IMR-90 (cell line): ENCODE data around the gene BLZF1. TPM values are rescaled to one million over a fixed set of nuclear protein-coding genes. Genes with fewer than 3 reads are reported as not detected.

ENCODE experiments used
- ATAC-seq: fragments of 200-7000 bp; cut with Tn5 transposase; 2 replicates; pipeline ENCODE4 v1.9.1; 2020; ENCODE audit warnings: low read depth, mild to moderate bottlenecking, moderate library complexity
- BruUV-seq: library from RNA; stranded (reverse); fragments of 400-500 nt; replicated peaks from 2 replicates; lab custom pipeline; 2021; lab: Mats Ljungman, UMichigan
- CTCF ChIA-PET: fragments of 300-600 bp; formaldehyde crosslinking; extraction: SDS; loops from one replicate; lab custom pipeline; 2021; ENCODE audit warnings: antibody characterized with exemption; lab: Yijun Ruan, JAX
- POLR2A ChIA-PET: fragments of 300-600 bp; sonication (Branson Sonifier 250); formaldehyde crosslinking; loops from one replicate; lab custom pipeline; 2022; ENCODE audit warnings: antibody characterized with exemption; ENCODE audit not compliant: unreplicated experiment; lab: Charles Lee
- DNase-seq: peaks from one replicate; pipeline ENCODE4 v3.0.0; 2013
- H2AFZ ChIP-seq: replicated peaks from 2 replicates; pipeline ENCODE3; 2013; ENCODE audit warnings: low read length, mild to moderate bottlenecking; ENCODE audit not compliant: poor library complexity
- H2AK5ac ChIP-seq: 2 replicates; pipeline ENCODE4 v1.6.1; 2013; ENCODE audit warnings: low read depth, low read length, inconsistent platforms
- H2AK9ac ChIP-seq: replicated peaks from 2 replicates; pipeline ENCODE3; 2013; ENCODE audit warnings: mild to moderate bottlenecking, low read depth, low read length, moderate library complexity; ENCODE audit not compliant: poor library complexity
- H2BK120ac ChIP-seq: 2 replicates; pipeline ENCODE4 v1.6.1; 2013; ENCODE audit warnings: low read depth, low read length, inconsistent platforms
- H2BK15ac ChIP-seq: 3 replicates; pipeline ENCODE4 v1.6.1; 2013; ENCODE audit warnings: low read depth, low read length, inconsistent platforms
- H2BK20ac ChIP-seq: 2 replicates; pipeline ENCODE4 v1.6.1; 2013; ENCODE audit warnings: low read depth, mild to moderate bottlenecking, inconsistent platforms, low read length, moderate library complexity
- H2BK5ac ChIP-seq: 2 replicates; pipeline ENCODE4 v1.6.1; 2013; ENCODE audit warnings: mild to moderate bottlenecking, low read depth, low read length, inconsistent platforms; ENCODE audit not compliant: poor library complexity, severe bottlenecking
- H3K14ac ChIP-seq: replicated peaks from 2 replicates; pipeline ENCODE4 v1.6.1; 2013; ENCODE audit warnings: low read depth, low read length, inconsistent platforms
- H3K18ac ChIP-seq: 2 replicates; pipeline ENCODE4 v1.6.1; 2013; ENCODE audit warnings: low read depth, low read length, control low read depth
- H3K23ac ChIP-seq: 2 replicates; pipeline ENCODE4 v1.6.1; 2013; ENCODE audit warnings: low read depth, low read length, inconsistent platforms
- H3K27ac ChIP-seq: 2 replicates; pipeline ENCODE4 v1.5.1; 2013; ENCODE audit warnings: mild to moderate bottlenecking, control low read depth, low read length; ENCODE audit not compliant: insufficient read depth
- H3K27me3 ChIP-seq: 2 replicates; pipeline ENCODE4 v1.6.1; 2013; ENCODE audit warnings: low read length; ENCODE audit not compliant: control insufficient read depth, insufficient read depth
- H3K36me3 ChIP-seq: 2 replicates; pipeline ENCODE4 v1.6.1; 2013; ENCODE audit warnings: low read length, mixed read lengths; ENCODE audit not compliant: control insufficient read depth, insufficient read depth
- H3K4ac ChIP-seq: 2 replicates; pipeline ENCODE4 v1.6.1; 2013; ENCODE audit warnings: low read depth, low read length, inconsistent platforms
- H3K4me1 ChIP-seq: 2 replicates; pipeline ENCODE4 v1.6.1; 2013; ENCODE audit warnings: low read length, mixed read lengths; ENCODE audit not compliant: control insufficient read depth, insufficient read depth
- H3K4me2 ChIP-seq: 2 replicates; pipeline ENCODE4 v1.6.1; 2013; ENCODE audit warnings: low read depth, mild to moderate bottlenecking, control low read depth, low read length, moderate library complexity
- H3K4me3 ChIP-seq: 2 replicates; pipeline ENCODE4 v1.5.1; 2013; ENCODE audit warnings: low read depth, mild to moderate bottlenecking, control low read depth, low read length, moderate library complexity; ENCODE audit not compliant: insufficient read depth
- H3K56ac ChIP-seq: 2 replicates; pipeline ENCODE4 v1.6.1; 2013; ENCODE audit warnings: low read length, inconsistent platforms; ENCODE audit not compliant: insufficient read depth; ENCODE audit errors: extremely low read depth
- H3K79me1 ChIP-seq, 2 experiments: 2 replicates each; pipeline ENCODE4 v1.6.1; 2013; ENCODE audit warnings: low read length in 2 of 2, inconsistent platforms in 1 of 2, low read depth in 1 of 2
- H3K9ac ChIP-seq: 2 replicates; pipeline ENCODE4 v1.6.1; 2013; ENCODE audit warnings: low read depth, low read length, control low read depth
- H3K9me1 ChIP-seq: 2 replicates; pipeline ENCODE4 v1.6.1; 2013; ENCODE audit warnings: low read length, inconsistent platforms; ENCODE audit not compliant: insufficient read depth
- H3K9me3 ChIP-seq: 2 replicates; pipeline ENCODE4 v1.6.1; 2013; ENCODE audit warnings: low read length; ENCODE audit not compliant: control insufficient read depth, insufficient read depth
- H4K20me1 ChIP-seq: 2 replicates; pipeline ENCODE4 v1.6.1; 2013; ENCODE audit warnings: low read length, inconsistent platforms; ENCODE audit not compliant: insufficient read depth
- H4K5ac ChIP-seq: 2 replicates; pipeline ENCODE4 v1.6.1; 2013; ENCODE audit warnings: mild to moderate bottlenecking, low read depth, low read length, control low read depth
- H4K8ac ChIP-seq, 2 experiments: 2 replicates each; pipeline ENCODE4 v1.6.1; 2013; ENCODE audit warnings: low read depth in 2 of 2, low read length in 2 of 2, control low read depth in 1 of 2, inconsistent platforms in 1 of 2
- H4K91ac ChIP-seq: 2 replicates; pipeline ENCODE4 v1.6.1; 2013; ENCODE audit warnings: low read depth, low read length, inconsistent platforms; ENCODE audit not compliant: insufficient read depth
- BHLHE40 ChIP-seq: fragments of 150-350 bp; IDR thresholded peaks from 2 replicates; pipeline ENCODE4 v1.6.1; 2016; ENCODE audit warnings: mild to moderate bottlenecking, low read depth, low read length
- CEBPB ChIP-seq: IDR thresholded peaks from 2 replicates; pipeline ENCODE4 v1.6.1; 2012; ENCODE audit warnings: low read depth, low read length, improper control_type of control experiment
- CHD1 ChIP-seq: IDR thresholded peaks from 2 replicates; pipeline ENCODE4 v1.6.1; 2012; ENCODE audit warnings: low read depth, low read length, improper control_type of control experiment
- CTCF ChIP-seq: conservative IDR thresholded peaks from 2 replicates; pipeline ENCODE4 v1.5.1; 2012; ENCODE audit warnings: mild to moderate bottlenecking, low read depth, low read length, improper control_type of control experiment
- FOS ChIP-seq: fragments of 150-350 bp; IDR thresholded peaks from 2 replicates; pipeline ENCODE4 v1.6.1; 2016; ENCODE audit warnings: low read depth, low read length
- MAFK ChIP-seq: IDR thresholded peaks from 2 replicates; pipeline ENCODE4 v1.6.1; 2012; ENCODE audit warnings: low read depth, low read length, improper control_type of control experiment
- MAZ ChIP-seq: IDR thresholded peaks from 2 replicates; pipeline ENCODE4 v1.6.1; 2012; ENCODE audit warnings: low read depth, mild to moderate bottlenecking, low read length, improper control_type of control experiment, moderate library complexity, borderline replicate concordance
- MXI1 ChIP-seq: IDR thresholded peaks from 2 replicates; pipeline ENCODE4 v1.6.1; 2012; ENCODE audit warnings: low read depth, mild to moderate bottlenecking, low read length, moderate library complexity, borderline replicate concordance
- NFE2L2 ChIP-seq: fragments of 150-350 bp; IDR thresholded peaks from 2 replicates; pipeline ENCODE4 v1.6.1; 2016; ENCODE audit warnings: low read depth, mild to moderate bottlenecking, low read length
- POLR2A ChIP-seq: IDR thresholded peaks from 2 replicates; pipeline ENCODE4 v1.6.1; 2012; ENCODE audit warnings: mild to moderate bottlenecking, low read depth, low read length
- RAD21 ChIP-seq: IDR thresholded peaks from 2 replicates; pipeline ENCODE4 v1.6.1; 2012; ENCODE audit warnings: low read length, improper control_type of control experiment
- RCOR1 ChIP-seq: IDR thresholded peaks from 2 replicates; pipeline ENCODE4 v1.6.1; 2012; ENCODE audit warnings: mild to moderate bottlenecking, low read length, improper control_type of control experiment; ENCODE audit not compliant: insufficient replicate concordance
- RFX5 ChIP-seq: IDR thresholded peaks from 2 replicates; pipeline ENCODE4 v1.8.0; 2012; ENCODE audit warnings: low read depth, mild to moderate bottlenecking, low read length, moderate library complexity
- SMC3 ChIP-seq: fragments of 150-350 bp; IDR thresholded peaks from 2 replicates; pipeline ENCODE4 v1.6.1; 2016; ENCODE audit warnings: low read depth, mild to moderate bottlenecking, antibody characterized with exemption, low read length, moderate library complexity
- WGBS, 2 experiments: methylation state at CpG; one replicate each; pipeline versions ENCODE4 v1.1.5 to v1.1.7; 2013; ENCODE audit warnings: missing lambda C conversion rate in 2 of 2; ENCODE audit not compliant: insufficient read length in 1 of 2; ENCODE audit errors: extremely low coverage in 2 of 2; 5-methylcytosine and 5-hydroxymethylcytosine counted together
- dilution Hi-C: fragments of 300-500 bp; cut with HindIII; formaldehyde crosslinking; loops from one replicate; pipeline ENCODE4 v1.14.3; 2018; ENCODE audit warnings: low sequenced_read_pairs; ENCODE audit not compliant: unreplicated experiment
- in situ Hi-C: fragments of 300-500 bp; cut with MboI; formaldehyde crosslinking; loops from 3 replicates; pipeline ENCODE4 v1.14.3; 2019; ENCODE audit warnings: low sequenced_read_pairs, inconsistent platforms, mixed read lengths
- intact Hi-C: fragments of 100-400 bp; cut with micrococcal nuclease; formaldehyde crosslinking; loops from 2 replicates; pipeline ENCODE4 v1.10.0; 2022
- polyA plus RNA-seq, 3 experiments: library from polyadenylated mRNA; depleted of rRNA; stranded (reverse); fragments of >200 nt; gene quantifications; 2 replicates each; pipeline ENCODE4 v1.2.3, GENCODE V29; 2012; ENCODE audit warnings: low replicate concordance in 1 of 3
- total RNA-seq: library from RNA; depleted of rRNA; stranded (reverse); fragments of >200 nt; gene quantifications from 2 replicates; pipeline ENCODE4 v1.2.3, GENCODE V29; 2012
- TF ChIP-seq, protein P1 (sequence below): fragments of 150-350 bp; IDR thresholded peaks from 2 replicates; pipeline ENCODE4 v1.6.1; 2017; ENCODE audit warnings: mild to moderate bottlenecking, antibody characterized with exemption, low read length, low read depth
- TF ChIP-seq, protein P2 (sequence below): fragments of 150-350 bp; IDR thresholded peaks from 2 replicates; pipeline ENCODE4 v1.6.1; 2016; ENCODE audit warnings: low read depth, mild to moderate bottlenecking, low read length, moderate library complexity, borderline replicate concordance

The BLZF1 gene
- total and polyA plus RNA-seq, 2 of the 4 experiments (the other 2 are of a cell fraction) = 14.2 to 24.2 TPM

DNA sequence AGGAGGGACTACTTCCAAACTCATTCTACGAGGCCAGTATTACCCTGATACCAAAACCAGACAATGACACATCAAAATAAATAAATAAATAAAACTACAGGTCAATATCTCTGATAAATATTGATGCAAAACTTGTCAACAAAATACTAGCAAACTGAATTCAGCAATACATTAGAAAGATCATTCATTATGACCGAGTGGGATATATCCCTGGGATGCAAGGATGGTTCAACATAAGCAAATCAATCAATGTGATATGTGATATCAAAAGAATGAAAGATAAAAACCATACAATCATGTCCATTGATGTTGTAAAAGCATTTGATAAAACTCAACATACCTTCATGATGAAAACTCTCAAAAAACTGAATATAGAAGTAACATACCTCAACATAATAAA, 37.1 kb upstream of the BLZF1 start:
- no CpG with 5 or more reads among the region's 2 CpGs for WGBS, 2 experiments
- Histone ChIP-seq H2AK9ac (no peak overlapping the region), H3K4me1 (no peaks in the 10 kb centered on the region), H2BK5ac (no peak overlapping the region), H3K4me2 (no peak overlapping the region), H3K9me1 (no peaks in the 10 kb centered on the region), H3K56ac (no peak overlapping the region), H2BK20ac (no peak overlapping the region), H4K20me1 (no peaks in the 10 kb centered on the region), H4K8ac (no peak overlapping the region), H3K27me3 (no peaks in the 10 kb centered on the region), H3K23ac (no peak overlapping the region), H3K4me3 (no peak overlapping the region), H3K27ac (no peak overlapping the region), H4K5ac (no peak overlapping the region), H3K9me3 (no peaks in the 10 kb centered on the region), H3K18ac (no peak overlapping the region), H2BK15ac (no peak overlapping the region), H3K4ac (no peak overlapping the region), H3K36me3 (0 out of 2 replicates have a peak, but pooled peaks cover 1% of the 10 kb centered on the region), H3K14ac (no peak overlapping the region), H3K9ac (no peak overlapping the region), H2AFZ (no peak overlapping the region), H2AK5ac (no peak overlapping the region), H4K91ac (no peak overlapping the region), H2BK120ac (no peak overlapping the region), H3K79me1 (peaks cover 6 to 7% of the 10 kb centered on the region in 2 experiments; a peak in 3 of 4 replicates)
- no TSS peak for BruUV-seq
- no peak for ATAC-seq
- no peak for DNase-seq
- in situ Hi-C loops = no loop called here
- no peak for TF ChIP-seq CEBPB
- TF ChIP-seq, protein P1, sequence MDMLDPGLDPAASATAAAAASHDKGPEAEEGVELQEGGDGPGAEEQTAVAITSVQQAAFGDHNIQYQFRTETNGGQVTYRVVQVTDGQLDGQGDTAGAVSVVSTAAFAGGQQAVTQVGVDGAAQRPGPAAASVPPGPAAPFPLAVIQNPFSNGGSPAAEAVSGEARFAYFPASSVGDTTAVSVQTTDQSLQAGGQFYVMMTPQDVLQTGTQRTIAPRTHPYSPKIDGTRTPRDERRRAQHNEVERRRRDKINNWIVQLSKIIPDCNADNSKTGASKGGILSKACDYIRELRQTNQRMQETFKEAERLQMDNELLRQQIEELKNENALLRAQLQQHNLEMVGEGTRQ = no peak
- no peak for TF ChIP-seq CTCF
- TF ChIP-seq CHD1 = no peak
- no peak for TF ChIP-seq MAFK
- TF ChIP-seq BHLHE40 = no peak
- TF ChIP-seq RCOR1 = no peak
- no peak for TF ChIP-seq NFE2L2
- TF ChIP-seq POLR2A = no peak
- no peak for TF ChIP-seq FOS
- no peak for TF ChIP-seq SMC3
- TF ChIP-seq, protein P2, sequence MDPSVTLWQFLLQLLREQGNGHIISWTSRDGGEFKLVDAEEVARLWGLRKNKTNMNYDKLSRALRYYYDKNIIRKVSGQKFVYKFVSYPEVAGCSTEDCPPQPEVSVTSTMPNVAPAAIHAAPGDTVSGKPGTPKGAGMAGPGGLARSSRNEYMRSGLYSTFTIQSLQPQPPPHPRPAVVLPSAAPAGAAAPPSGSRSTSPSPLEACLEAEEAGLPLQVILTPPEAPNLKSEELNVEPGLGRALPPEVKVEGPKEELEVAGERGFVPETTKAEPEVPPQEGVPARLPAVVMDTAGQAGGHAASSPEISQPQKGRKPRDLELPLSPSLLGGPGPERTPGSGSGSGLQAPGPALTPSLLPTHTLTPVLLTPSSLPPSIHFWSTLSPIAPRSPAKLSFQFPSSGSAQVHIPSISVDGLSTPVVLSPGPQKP = no peak
- no peak for TF ChIP-seq RFX5
- TF ChIP-seq MAZ = no peak
- TF ChIP-seq MXI1 = no peak
- TF ChIP-seq RAD21 = no peak
- dilution Hi-C loops = no loop called here
- ChIA-PET POLR2A (no interaction called here), CTCF (no interaction called here)
- intact Hi-C loops = no loop called here
